UCSD-AML1 (cell line): ENCODE results near the gene NBAS.
A peak's percentile ranks its signal among the peaks of the same experiment; 100 is the strongest.

ENCODE experiments used
- DNase-seq: peaks from one replicate; lab custom pipeline; 2025; ENCODE audit not compliant: unreplicated experiment; lab: John Stamatoyannopoulos, UW

The NBAS gene

GRCh38 chr2:15560988-15561573 lies at the start of gene NBAS:
TSS of gene NBAS (minus strand) at chr2:15561334. CDS start at chr2:15561304, 30 bp downstream.
- DNase-seq, result peak; percentile 79

- DNase-seq, result no peak
Measured at GRCh38 chr2:15610430-15610952, 49.4 kb upstream of the NBAS start.

- DNase-seq, result no peak
Measured at GRCh38 chr2:15609341-15610042, 48.4 kb upstream of the NBAS start.

GRCh38 chr2:15608392-15608761 lies 47.2 kb upstream of the NBAS start:
- DNase-seq, result no peak

DNA sequence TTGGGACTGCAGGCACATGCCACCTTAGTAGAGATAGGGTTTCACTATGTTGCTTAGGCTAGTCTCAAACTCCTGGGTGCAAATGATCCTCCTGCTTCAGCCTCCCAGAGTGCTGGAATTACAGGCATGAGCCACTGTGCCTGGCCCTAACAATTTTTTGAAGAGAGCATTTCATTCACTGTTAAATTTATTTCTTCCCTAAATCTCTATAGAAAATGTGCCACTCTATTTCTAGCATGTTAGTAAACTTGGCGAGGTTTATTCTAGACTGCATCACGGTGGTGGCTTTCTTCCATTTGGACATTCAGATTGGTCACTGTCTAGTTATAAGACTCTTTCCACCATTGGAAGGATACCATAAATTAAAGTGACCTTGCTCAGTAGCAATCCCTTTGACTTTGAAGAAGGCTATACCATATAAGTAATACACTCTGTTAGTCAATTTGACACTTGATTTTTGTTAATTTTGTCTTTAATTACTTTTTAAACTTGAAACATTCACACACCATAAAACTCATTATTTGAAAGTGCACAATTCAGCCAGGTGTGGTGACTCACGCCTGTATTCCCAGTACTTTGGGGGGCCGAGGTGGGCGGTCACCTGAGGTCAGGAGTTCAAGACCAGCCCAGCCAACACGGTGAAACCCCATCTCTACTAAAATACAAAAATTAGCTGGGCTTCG lies 46.7 kb upstream of the NBAS start:
- DNase-seq, result no peak

DNA sequence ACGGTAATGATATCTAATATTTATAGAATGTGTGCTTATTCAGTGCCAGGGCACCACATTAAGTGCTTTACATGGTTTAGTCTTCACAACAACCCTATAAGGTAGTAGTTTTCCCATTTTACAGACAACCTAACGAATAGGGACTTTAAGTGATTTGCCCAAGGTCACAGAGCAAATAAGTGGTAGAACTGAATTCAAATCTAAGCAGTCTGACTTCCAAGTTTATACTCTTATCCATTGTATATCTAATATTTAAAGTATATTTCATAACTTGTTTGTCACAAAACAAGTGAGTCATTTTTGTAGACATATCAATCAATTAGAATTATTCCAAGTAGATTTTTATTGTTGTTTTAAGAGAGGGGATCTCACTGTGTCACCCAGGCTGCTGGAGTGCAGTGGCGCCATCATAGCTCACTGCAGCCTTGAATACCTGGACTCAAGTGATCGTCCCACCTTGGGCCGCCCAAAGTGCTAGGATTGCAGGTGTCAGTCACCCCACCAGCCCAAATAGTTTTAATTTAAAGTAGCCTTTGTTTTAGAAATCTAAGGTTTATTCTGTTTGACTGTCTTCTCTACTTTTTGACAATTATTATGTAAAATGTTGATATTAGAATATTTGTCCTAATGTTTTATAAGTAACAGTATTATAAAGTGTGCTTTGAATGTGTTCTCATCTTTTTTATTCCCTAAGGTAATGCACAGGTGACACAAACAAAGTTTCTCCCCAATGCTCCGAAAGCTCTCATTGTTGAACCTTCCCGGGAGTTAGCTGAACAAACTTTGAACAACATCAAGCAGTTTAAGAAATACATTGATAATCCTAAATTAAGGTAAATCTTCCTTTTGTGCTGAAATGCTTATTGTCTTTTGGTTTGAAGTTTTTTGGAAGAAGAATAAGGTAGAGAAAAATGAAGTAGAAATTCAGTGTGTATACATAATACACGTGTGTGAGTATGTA lies 45.6 kb upstream of the NBAS start:
- DNase-seq, result no peak

- no peak for DNase-seq
Measured at GRCh38 chr2:15605721-15606120, 44.6 kb upstream of the NBAS start.

GRCh38 chr2:15603948-15604347 lies 42.8 kb upstream of the NBAS start:
- DNase-seq, result no peak

GRCh38 chr2:15603044-15603765 lies 42.1 kb upstream of the NBAS start:
- no peak for DNase-seq

- DNase-seq, result no peak
Measured at GRCh38 chr2:15602393-15602792, 41.3 kb upstream of the NBAS start.

GRCh38 chr2:15601681-15602080 lies 40.5 kb upstream of the NBAS start:
- DNase-seq, result no peak

- no peak for DNase-seq
Measured at GRCh38 chr2:15599994-15600393, 38.9 kb upstream of the NBAS start.

GRCh38 chr2:15596968-15597367 lies 35.8 kb upstream of the NBAS start:
- no peak for DNase-seq

- DNase-seq, result no peak
Measured at GRCh38 chr2:15596350-15596749, 35.2 kb upstream of the NBAS start.

DNA sequence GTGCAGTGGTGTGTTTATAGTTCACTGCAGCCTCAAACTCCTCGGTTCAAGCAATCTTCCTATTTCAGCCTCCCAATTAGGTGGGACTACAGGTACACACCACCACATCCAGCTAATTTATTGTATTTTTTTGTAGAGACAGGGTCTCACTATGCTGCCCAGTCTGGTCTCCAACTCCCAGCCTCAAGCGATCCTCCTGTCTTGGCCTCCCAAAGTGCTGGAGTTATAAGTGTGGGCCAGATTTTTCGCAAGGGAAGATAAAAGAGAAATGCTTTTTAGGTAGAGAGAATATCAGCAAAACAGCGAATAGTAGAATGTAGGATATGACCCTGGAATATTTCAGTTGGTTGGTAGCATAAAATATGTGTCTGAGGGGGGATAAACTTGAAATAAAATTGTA lies 34.8 kb upstream of the NBAS start:
- DNase-seq, result no peak

DNA sequence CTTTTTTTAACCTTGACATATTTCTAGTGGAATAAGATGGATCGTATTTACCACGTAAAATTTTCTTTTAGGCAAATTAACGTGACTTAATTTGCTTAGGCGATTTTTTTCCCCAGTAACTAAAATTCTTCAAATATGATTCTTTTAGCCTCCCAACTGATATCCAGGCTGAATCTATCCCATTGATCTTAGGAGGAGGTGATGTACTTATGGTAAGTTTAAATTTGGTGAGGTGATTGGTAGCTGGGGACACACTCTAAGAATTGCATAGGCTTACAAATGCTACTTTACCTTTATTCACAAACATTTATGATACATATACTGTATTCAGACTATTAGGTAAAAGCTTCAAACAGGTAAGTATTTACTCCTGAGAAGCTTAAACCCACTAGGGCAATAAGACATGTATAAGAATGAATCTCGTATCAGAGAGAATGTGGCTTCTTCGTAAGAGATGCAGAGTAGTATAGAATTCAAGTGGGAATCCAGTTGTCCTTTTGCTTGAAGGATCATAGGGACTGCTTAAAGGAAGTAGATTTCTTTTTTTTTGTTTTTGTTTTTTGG lies 34.3 kb upstream of the NBAS start:
- no peak for DNase-seq

DNA sequence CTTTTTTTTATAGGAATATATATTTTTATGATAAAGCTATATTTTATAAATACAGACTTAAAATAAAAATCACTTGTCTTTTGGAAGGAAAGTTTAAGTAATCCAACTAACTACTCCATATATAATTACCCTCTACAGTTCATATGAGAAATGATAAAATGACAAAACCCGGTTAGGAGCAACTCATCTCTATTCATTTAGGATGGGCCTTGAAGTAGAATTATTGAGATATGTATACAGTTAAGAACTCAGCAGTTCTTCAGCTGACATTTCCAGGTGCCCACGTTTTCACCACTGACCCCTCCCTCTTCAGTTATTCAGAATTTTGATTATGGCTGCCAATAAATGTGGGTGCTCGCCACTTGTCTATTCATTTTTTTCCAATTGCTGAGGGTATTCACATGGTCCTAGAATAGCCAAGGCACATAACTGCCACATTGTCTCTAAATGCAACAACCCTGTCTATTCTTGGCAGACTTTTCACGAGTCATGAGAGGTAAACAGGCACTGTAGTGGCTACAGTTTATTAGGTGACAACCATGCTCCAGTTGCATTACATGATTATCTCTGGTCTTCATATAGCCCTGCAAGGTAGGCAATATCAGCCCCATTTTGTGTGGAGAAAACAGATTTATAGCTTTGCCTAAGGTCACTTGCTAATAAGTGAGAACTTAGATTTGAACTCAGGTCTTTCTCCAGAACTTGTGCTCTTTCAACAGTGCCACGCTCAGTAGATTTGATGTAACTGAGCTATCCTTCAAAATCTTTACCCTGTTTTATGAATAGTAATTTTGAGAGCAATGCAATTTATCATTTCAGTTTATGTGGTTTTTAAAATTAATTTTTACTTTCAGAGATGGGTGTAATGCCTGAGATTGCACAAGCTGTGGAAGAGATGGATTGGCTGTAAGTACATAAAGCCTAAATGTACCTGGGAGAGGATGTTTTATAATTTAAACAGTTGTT lies 33.4 kb upstream of the NBAS start:
- DNase-seq, result no peak

DNA sequence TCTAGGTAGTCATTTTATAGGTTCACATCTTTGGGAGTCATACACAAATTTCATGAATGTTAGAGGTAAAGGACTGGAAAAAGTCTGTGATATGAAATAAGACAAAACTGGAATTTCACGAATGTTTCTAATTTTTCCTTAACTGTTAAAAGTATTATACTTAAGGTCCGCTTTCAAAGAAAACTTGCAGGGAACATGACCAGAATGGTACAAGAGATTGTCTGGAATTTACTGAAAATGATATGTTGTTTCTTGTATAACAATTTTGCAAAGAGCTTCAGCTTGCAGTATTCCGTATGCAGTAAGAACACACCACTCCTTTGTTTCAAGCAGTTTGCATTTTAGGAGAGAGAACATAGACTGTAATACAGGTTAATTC lies 32.2 kb upstream of the NBAS start:
- no peak for DNase-seq
